GM12878 (cell line): Measurements from ENCODE around the gene UQCR10.

Experiments
- CEBPB ChIP-seq, 2 experiments: fragments of 150-350 bp in 1 of 2; IDR thresholded peaks; 2 replicates each; pipeline ENCODE4 v1.6.1; 2012 to 2014; ENCODE audit warnings: low read depth in 2 of 2, low read length in 2 of 2, borderline replicate concordance in 1 of 2, inconsistent platforms in 1 of 2
- CREB1 ChIP-seq: IDR thresholded peaks from 2 replicates; pipeline ENCODE4 v1.6.1; 2012; ENCODE audit warnings: low read depth, mild to moderate bottlenecking, inconsistent platforms
- NFYB ChIP-seq: IDR thresholded peaks from 2 replicates; pipeline ENCODE4 v1.6.1; 2011; ENCODE audit warnings: low read depth, mild to moderate bottlenecking, low read length, improper control_type of control experiment, moderate library complexity; ENCODE audit not compliant: insufficient read depth
- RBBP5 ChIP-seq: fragments of 200-600 bp; sonication (generic); conservative IDR thresholded peaks from 2 replicates; pipeline ENCODE4 v1.6.1; 2016
- ZNF207 ChIP-seq: fragments of 450-650 bp; IDR thresholded peaks from 2 replicates; pipeline ENCODE4 v1.6.1; 2014; ENCODE audit warnings: antibody characterized with exemption, mild to moderate bottlenecking, borderline replicate concordance
- ZNF274 ChIP-seq: IDR thresholded peaks from one replicate; pipeline ENCODE4 v1.8.0; 2011; ENCODE audit not compliant: insufficient read length, insufficient read depth
- ZSCAN29 ChIP-seq: fragments of 450-650 bp; IDR thresholded peaks from 2 replicates; pipeline ENCODE4 v1.6.1; 2017; ENCODE audit warnings: mild to moderate bottlenecking, moderate library complexity
- TF ChIP-seq, protein P1 (sequence below): fragments of 450-650 bp; IDR thresholded peaks from 2 replicates; pipeline ENCODE4 v1.6.1; 2017; ENCODE audit warnings: mild to moderate bottlenecking, moderate library complexity

DNA sequence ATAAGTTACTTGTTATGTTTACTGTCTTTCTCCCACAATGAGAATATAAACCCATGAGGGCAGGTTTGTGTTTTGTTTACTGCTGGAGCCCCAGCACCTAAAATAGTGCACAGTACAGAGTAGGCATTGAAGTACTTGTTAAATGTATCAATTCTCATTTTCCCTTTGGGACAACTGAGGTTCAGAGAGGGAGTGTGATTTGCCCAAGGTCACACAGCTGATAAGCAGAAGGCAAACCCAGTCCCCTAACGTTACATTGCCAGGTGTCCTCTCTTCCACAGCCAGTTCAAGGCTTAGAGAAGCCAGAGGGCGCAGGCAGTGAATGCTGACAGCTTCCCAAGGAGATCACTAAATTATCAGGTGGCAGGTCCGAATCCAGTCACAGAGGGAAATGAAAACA is 17.1 kb upstream of the UQCR10 start:
- TF ChIP-seq CEBPB (IDR thresholded peaks at IDR 0.05; ENCODE audit: borderline replicate concordance in 1 of 2, low read depth in 2 of 2, low read length in 2 of 2) (no peak), ZNF274 (no peak), CREB1 (no peak), ZNF207 (no peak), ZSCAN29 (no peak), NFYB (no peak), RBBP5 (no peak)
- TF ChIP-seq, protein P1, sequence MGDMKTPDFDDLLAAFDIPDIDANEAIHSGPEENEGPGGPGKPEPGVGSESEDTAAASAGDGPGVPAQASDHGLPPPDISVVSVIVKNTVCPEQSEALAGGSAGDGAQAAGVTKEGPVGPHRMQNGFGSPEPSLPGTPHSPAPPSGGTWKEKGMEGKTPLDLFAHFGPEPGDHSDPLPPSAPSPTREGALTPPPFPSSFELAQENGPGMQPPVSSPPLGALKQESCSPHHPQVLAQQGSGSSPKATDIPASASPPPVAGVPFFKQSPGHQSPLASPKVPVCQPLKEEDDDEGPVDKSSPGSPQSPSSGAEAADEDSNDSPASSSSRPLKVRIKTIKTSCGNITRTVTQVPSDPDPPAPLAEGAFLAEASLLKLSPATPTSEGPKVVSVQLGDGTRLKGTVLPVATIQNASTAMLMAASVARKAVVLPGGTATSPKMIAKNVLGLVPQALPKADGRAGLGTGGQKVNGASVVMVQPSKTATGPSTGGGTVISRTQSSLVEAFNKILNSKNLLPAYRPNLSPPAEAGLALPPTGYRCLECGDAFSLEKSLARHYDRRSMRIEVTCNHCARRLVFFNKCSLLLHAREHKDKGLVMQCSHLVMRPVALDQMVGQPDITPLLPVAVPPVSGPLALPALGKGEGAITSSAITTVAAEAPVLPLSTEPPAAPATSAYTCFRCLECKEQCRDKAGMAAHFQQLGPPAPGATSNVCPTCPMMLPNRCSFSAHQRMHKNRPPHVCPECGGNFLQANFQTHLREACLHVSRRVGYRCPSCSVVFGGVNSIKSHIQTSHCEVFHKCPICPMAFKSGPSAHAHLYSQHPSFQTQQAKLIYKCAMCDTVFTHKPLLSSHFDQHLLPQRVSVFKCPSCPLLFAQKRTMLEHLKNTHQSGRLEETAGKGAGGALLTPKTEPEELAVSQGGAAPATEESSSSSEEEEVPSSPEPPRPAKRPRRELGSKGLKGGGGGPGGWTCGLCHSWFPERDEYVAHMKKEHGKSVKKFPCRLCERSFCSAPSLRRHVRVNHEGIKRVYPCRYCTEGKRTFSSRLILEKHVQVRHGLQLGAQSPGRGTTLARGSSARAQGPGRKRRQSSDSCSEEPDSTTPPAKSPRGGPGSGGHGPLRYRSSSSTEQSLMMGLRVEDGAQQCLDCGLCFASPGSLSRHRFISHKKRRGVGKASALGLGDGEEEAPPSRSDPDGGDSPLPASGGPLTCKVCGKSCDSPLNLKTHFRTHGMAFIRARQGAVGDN = no peak
